GM12875 (cell line): ENCODE data around the gene RBPJL.

Experiments used
- H3K4me3 ChIP-seq: one replicate; pipeline ENCODE4 v1.5.1; 2011; ENCODE audit warnings: low read depth, low read length, control low read depth
- CTCF ChIP-seq: IDR thresholded peaks from 2 replicates; pipeline ENCODE4 v1.5.1; 2011; ENCODE audit warnings: low read depth, mild to moderate bottlenecking, control low read depth, inconsistent platforms, low read length, moderate library complexity, borderline replicate concordance; ENCODE audit not compliant: insufficient read depth

RBPJL gene

GRCh38 chr20:45301824-45302271 is 4.8 kb upstream of the RBPJL start:
- TF ChIP-seq CTCF = no peak
- no peak overlapping the region for H3K4me3 ChIP-seq

GRCh38 chr20:45303586-45304463 is 2.8 kb upstream of the RBPJL start:
- no peak for TF ChIP-seq CTCF
- no peak overlapping the region for H3K4me3 ChIP-seq

- TF ChIP-seq CTCF = no peak
Measured at GRCh38 chr20:45304464-45304999, 2.1 kb upstream of the RBPJL start.

GRCh38 chr20:45305262-45305661 is 1.4 kb upstream of the RBPJL start:
- no peak for TF ChIP-seq CTCF
- H3K4me3 ChIP-seq = no peak overlapping the region

More at GRCh38 chr20:45304464-45304999, 2.1 kb upstream of the RBPJL start:
- H3K4me3 ChIP-seq = no peak overlapping the region

GRCh38 chr20:45307076-45307640 is 518 bp downstream of the RBPJL start:
- no peak for TF ChIP-seq CTCF
- no peak overlapping the region for H3K4me3 ChIP-seq

- no peak within 1 kb of the TSS for H3K4me3 ChIP-seq
Measured at GRCh38 chr20:45308117-45308778, 1.6 kb downstream of the RBPJL start, which contains the start of gene MATN4. Gene MATN4 (minus strand): TSS chr20:45308299. CDS start chr20:45305582, 2,717 bp downstream.

More at GRCh38 chr20:45308117-45308778, 1.6 kb downstream of the RBPJL start, which contains the start of gene MATN4:
- TF ChIP-seq CTCF = no peak
